ENCODE data around the gene SKP1.

Gene SKP1

GRCh38 chr5:134136221-134136631, 40.5 kb downstream of the SKP1 start:
- H3K27me3 ChIP-seq (ENCODE audit: control insufficient read depth, low read length), result no peaks in the 10 kb centered on the region
- no peaks in the 10 kb centered on the region for H3K9me3 ChIP-seq (ENCODE audit: control insufficient read depth, insufficient read depth, low read length)
- H3F3A ChIP-seq (ENCODE audit: control insufficient read depth, insufficient read depth), result no peaks in the 10 kb centered on the region
- H3K27ac ChIP-seq (ENCODE audit: low read depth, low read length), result no peak overlapping the region
- no peak overlapping the region for H3K4me2 ChIP-seq (ENCODE audit: low read length)
- no peaks in the 10 kb centered on the region for H3K9me2 ChIP-seq (replicated peaks; ENCODE audit: control insufficient read depth, low read length)
- H3K4me3 ChIP-seq (ENCODE audit: low read length), result no peak overlapping the region
- H4K20me1 ChIP-seq (ENCODE audit: control insufficient read depth, insufficient read depth, low read depth, low read length), result 0 out of 2 replicates have a peak, but pooled peaks cover 2% of the 10 kb centered on the region
- H3K36me3 ChIP-seq (ENCODE audit: control insufficient read depth, low read length), result peaks cover 13% of the 10 kb centered on the region
- H3K4me1 ChIP-seq (ENCODE audit: control insufficient read depth, low read length), result peaks cover 18% of the 10 kb centered on the region
- H3K79me2 ChIP-seq (ENCODE audit: control insufficient read depth, low read length), result no peaks in the 10 kb centered on the region; the same call in 1 of the 2 replicates
- no peak for TF ChIP-seq CTCF (IDR thresholded peaks at IDR 0.05; ENCODE audit: low read depth, low read length, poor library complexity, severe bottlenecking)
- no peak for TF ChIP-seq EZH2phosphoT487 (IDR thresholded peaks at IDR 0.05; ENCODE audit: borderline replicate concordance, low read length)

GRCh38 chr5:134135091-134135655, 41.6 kb downstream of the SKP1 start:
- Histone ChIP-seq H3K4me3 (ENCODE audit: low read length) (no peak overlapping the region), H3F3A (ENCODE audit: control insufficient read depth, insufficient read depth) (no peaks in the 10 kb centered on the region), H4K20me1 (ENCODE audit: control insufficient read depth, insufficient read depth, low read depth, low read length) (0 out of 2 replicates have a peak, but pooled peaks cover 4% of the 10 kb centered on the region), H3K4me2 (ENCODE audit: low read length) (no peak overlapping the region), H3K79me2 (ENCODE audit: control insufficient read depth, low read length) (no peaks in the 10 kb centered on the region; the same call in 1 of the 2 replicates), H3K36me3 (ENCODE audit: control insufficient read depth, low read length) (peaks cover 9% of the 10 kb centered on the region), H3K27ac (ENCODE audit: low read depth, low read length) (no peak overlapping the region), H3K4me1 (ENCODE audit: control insufficient read depth, low read length) (peaks cover 14% of the 10 kb centered on the region), H3K27me3 (ENCODE audit: control insufficient read depth, low read length) (no peaks in the 10 kb centered on the region), H3K9me2 (replicated peaks; ENCODE audit: control insufficient read depth, low read length) (no peaks in the 10 kb centered on the region), H3K9me3 (ENCODE audit: control insufficient read depth, insufficient read depth, low read length) (no peaks in the 10 kb centered on the region)
- TF ChIP-seq EZH2phosphoT487 (IDR thresholded peaks at IDR 0.05; ENCODE audit: borderline replicate concordance, low read length), result no peak
- no peak for TF ChIP-seq CTCF (IDR thresholded peaks at IDR 0.05; ENCODE audit: low read depth, low read length, poor library complexity, severe bottlenecking)

GRCh38 chr5:134133995-134134541, 42.7 kb downstream of the SKP1 start:
- no peaks in the 10 kb centered on the region for H3K9me2 ChIP-seq (replicated peaks; ENCODE audit: control insufficient read depth, low read length)
- H3K79me2 ChIP-seq (ENCODE audit: control insufficient read depth, low read length), result no peaks in the 10 kb centered on the region
- no peaks in the 10 kb centered on the region for H3F3A ChIP-seq (ENCODE audit: control insufficient read depth, insufficient read depth)
- 0 out of 2 replicates have a peak, but pooled peaks cover 4% of the 10 kb centered on the region for H4K20me1 ChIP-seq (ENCODE audit: control insufficient read depth, insufficient read depth, low read depth, low read length)
- no peak overlapping the region for H3K27ac ChIP-seq (ENCODE audit: low read depth, low read length)
- no peak overlapping the region for H3K4me3 ChIP-seq (ENCODE audit: low read length)
- H3K9me3 ChIP-seq (ENCODE audit: control insufficient read depth, insufficient read depth, low read length), result no peaks in the 10 kb centered on the region
- no peak overlapping the region for H3K4me2 ChIP-seq (ENCODE audit: low read length)
- peaks cover 3% of the 10 kb centered on the region; the same call in 1 of the 2 replicates for H3K36me3 ChIP-seq (ENCODE audit: control insufficient read depth, low read length)
- H3K27me3 ChIP-seq (ENCODE audit: control insufficient read depth, low read length), result no peaks in the 10 kb centered on the region
- peaks cover 14% of the 10 kb centered on the region for H3K4me1 ChIP-seq (ENCODE audit: control insufficient read depth, low read length)
- TF ChIP-seq EZH2phosphoT487 (IDR thresholded peaks at IDR 0.05; ENCODE audit: borderline replicate concordance, low read length), result no peak
- TF ChIP-seq CTCF (IDR thresholded peaks at IDR 0.05; ENCODE audit: low read depth, low read length, poor library complexity, severe bottlenecking), result no peak

Measured in DOHH2 (cell line).